Measurements from ENCODE around the gene VWCE.

The VWCE gene

DNA sequence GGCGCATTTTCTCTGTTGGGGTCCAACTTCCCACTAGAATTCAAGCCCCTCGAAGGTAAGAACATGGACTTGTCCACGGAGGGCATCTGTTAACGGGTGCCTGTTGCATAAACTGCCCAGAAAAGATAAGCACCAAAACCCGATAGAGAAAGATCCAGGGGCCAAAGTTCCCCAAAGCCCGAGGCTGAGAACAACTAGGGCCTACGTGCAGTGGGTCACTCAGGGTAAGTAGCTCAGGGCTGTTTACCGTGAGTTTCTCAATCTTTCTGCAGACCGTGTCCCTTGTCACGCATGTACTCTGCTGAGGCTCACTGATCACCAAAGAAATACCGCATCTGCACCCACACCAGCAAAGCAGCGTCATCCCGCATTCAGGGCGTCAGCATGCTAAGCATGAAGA, 29.8 kb downstream of the VWCE start:
- no peaks in the 10 kb centered on the region for H3K4me1 ChIP-seq (ENCODE audit: insufficient read depth, low read length, poor library complexity, severe bottlenecking)
- H3K79me2 ChIP-seq (ENCODE audit: insufficient read depth, low read length) = no peaks in the 10 kb centered on the region
- no peak overlapping the region for H3K4me2 ChIP-seq (ENCODE audit: low read depth, low read length, poor library complexity, severe bottlenecking)
- TF ChIP-seq, protein P1, sequence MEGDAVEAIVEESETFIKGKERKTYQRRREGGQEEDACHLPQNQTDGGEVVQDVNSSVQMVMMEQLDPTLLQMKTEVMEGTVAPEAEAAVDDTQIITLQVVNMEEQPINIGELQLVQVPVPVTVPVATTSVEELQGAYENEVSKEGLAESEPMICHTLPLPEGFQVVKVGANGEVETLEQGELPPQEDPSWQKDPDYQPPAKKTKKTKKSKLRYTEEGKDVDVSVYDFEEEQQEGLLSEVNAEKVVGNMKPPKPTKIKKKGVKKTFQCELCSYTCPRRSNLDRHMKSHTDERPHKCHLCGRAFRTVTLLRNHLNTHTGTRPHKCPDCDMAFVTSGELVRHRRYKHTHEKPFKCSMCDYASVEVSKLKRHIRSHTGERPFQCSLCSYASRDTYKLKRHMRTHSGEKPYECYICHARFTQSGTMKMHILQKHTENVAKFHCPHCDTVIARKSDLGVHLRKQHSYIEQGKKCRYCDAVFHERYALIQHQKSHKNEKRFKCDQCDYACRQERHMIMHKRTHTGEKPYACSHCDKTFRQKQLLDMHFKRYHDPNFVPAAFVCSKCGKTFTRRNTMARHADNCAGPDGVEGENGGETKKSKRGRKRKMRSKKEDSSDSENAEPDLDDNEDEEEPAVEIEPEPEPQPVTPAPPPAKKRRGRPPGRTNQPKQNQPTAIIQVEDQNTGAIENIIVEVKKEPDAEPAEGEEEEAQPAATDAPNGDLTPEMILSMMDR (conservative IDR thresholded peaks at IDR 0.05; ENCODE audit: low read length) = no peak
- TF ChIP-seq EZH2phosphoT487 (IDR thresholded peaks at IDR 0.05; ENCODE audit: borderline replicate concordance) = no peak
- no peaks in the 10 kb centered on the region for H3K27me3 ChIP-seq (ENCODE audit: insufficient read depth, low read length, poor library complexity, severe bottlenecking)
- H3K9ac ChIP-seq (ENCODE audit: low read depth, low read length, poor library complexity, severe bottlenecking) = no peak overlapping the region
- no peak overlapping the region for H3K4me3 ChIP-seq (ENCODE audit: low read length, poor library complexity, severe bottlenecking)
- H4K20me1 ChIP-seq (ENCODE audit: insufficient read depth, low read length, poor library complexity, severe bottlenecking) = no peaks in the 10 kb centered on the region
- no peaks in the 10 kb centered on the region for H3K36me3 ChIP-seq (ENCODE audit: insufficient read depth, low read length)
- no peak overlapping the region for H2AFZ ChIP-seq (ENCODE audit: low read length)
- no peaks in the 10 kb centered on the region for H3K9me3 ChIP-seq (ENCODE audit: insufficient read depth, low read depth, low read length)
- H3F3A ChIP-seq (ENCODE audit: low read depth) = no peaks in the 10 kb centered on the region
- no peaks in the 10 kb centered on the region for H3K9me2 ChIP-seq (replicated peaks; ENCODE audit: low read depth, low read length)

DNA sequence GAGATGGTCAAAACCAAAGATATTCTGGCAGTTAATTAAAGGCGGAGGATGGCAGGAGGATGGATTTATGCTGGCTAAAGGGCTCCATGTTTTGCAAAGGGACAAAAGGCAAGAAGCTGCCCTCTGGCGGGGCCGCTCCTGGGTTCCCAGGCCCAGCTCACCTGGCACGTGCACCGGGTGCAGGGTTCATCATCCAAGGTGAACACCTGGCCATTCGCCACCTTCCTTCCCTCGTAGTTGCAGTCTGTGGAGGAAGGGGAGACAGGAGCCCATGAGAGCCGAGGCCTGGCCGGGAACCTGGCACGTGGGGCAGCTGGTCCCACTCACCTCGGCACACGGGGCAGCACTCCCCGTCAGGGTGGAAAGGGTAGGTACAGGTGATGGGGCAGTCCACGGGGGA, 30.3 kb downstream of the VWCE start:
- no peaks in the 10 kb centered on the region for H3K36me3 ChIP-seq (ENCODE audit: insufficient read depth, low read length)
- H3K4me1 ChIP-seq (ENCODE audit: insufficient read depth, low read length, poor library complexity, severe bottlenecking) = no peaks in the 10 kb centered on the region
- no peaks in the 10 kb centered on the region for H3F3A ChIP-seq (ENCODE audit: low read depth)
- no peak overlapping the region for H3K4me3 ChIP-seq (ENCODE audit: low read length, poor library complexity, severe bottlenecking)
- H2AFZ ChIP-seq (ENCODE audit: low read length) = no peak overlapping the region
- H3K4me2 ChIP-seq (ENCODE audit: low read depth, low read length, poor library complexity, severe bottlenecking) = no peak overlapping the region
- no peaks in the 10 kb centered on the region for H3K27me3 ChIP-seq (ENCODE audit: insufficient read depth, low read length, poor library complexity, severe bottlenecking)
- no peak overlapping the region for H3K9ac ChIP-seq (ENCODE audit: low read depth, low read length, poor library complexity, severe bottlenecking)
- TF ChIP-seq, protein P1 (conservative IDR thresholded peaks at IDR 0.05; ENCODE audit: low read length) = no peak
- TF ChIP-seq EZH2phosphoT487 (IDR thresholded peaks at IDR 0.05; ENCODE audit: borderline replicate concordance) = no peak
- H3K9me3 ChIP-seq (ENCODE audit: insufficient read depth, low read depth, low read length) = no peaks in the 10 kb centered on the region
- no peaks in the 10 kb centered on the region for H4K20me1 ChIP-seq (ENCODE audit: insufficient read depth, low read length, poor library complexity, severe bottlenecking)
- no peaks in the 10 kb centered on the region for H3K9me2 ChIP-seq (replicated peaks; ENCODE audit: low read depth, low read length)
- H3K79me2 ChIP-seq (ENCODE audit: insufficient read depth, low read length) = no peaks in the 10 kb centered on the region

DNA sequence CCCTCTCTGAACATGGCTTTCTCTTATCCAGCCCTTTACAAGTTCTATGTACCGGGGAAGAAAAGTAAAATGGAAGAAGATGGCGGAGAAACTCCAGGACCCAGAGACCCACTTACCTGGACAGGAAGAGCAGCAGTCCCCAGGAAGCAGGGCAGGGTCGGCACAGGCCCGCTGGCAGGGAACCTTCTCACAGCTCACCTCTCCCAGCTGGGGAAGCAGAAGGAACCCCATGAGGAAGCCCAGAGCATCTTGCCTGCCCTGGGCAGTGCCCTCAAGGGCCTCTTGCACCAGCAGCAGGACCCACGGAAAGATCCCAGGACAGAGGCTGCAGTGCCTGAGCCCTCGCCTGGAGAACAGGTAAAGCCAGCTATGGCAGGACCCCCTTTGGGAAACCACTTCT, 30.7 kb downstream of the VWCE start:
- Histone ChIP-seq H3K27me3 (ENCODE audit: insufficient read depth, low read length, poor library complexity, severe bottlenecking) (no peaks in the 10 kb centered on the region), H3K4me1 (ENCODE audit: insufficient read depth, low read length, poor library complexity, severe bottlenecking) (no peaks in the 10 kb centered on the region), H3F3A (ENCODE audit: low read depth) (no peaks in the 10 kb centered on the region), H3K4me3 (ENCODE audit: low read length, poor library complexity, severe bottlenecking) (no peak overlapping the region), H3K9ac (ENCODE audit: low read depth, low read length, poor library complexity, severe bottlenecking) (no peak overlapping the region), H3K79me2 (ENCODE audit: insufficient read depth, low read length) (no peaks in the 10 kb centered on the region), H3K9me2 (replicated peaks; ENCODE audit: low read depth, low read length) (no peaks in the 10 kb centered on the region), H4K20me1 (ENCODE audit: insufficient read depth, low read length, poor library complexity, severe bottlenecking) (no peaks in the 10 kb centered on the region), H2AFZ (ENCODE audit: low read length) (no peak overlapping the region), H3K36me3 (ENCODE audit: insufficient read depth, low read length) (no peaks in the 10 kb centered on the region), H3K4me2 (ENCODE audit: low read depth, low read length, poor library complexity, severe bottlenecking) (no peak overlapping the region), H3K9me3 (ENCODE audit: insufficient read depth, low read depth, low read length) (no peaks in the 10 kb centered on the region)
- TF ChIP-seq, protein P1 (conservative IDR thresholded peaks at IDR 0.05; ENCODE audit: low read length) = no peak
- no peak for TF ChIP-seq EZH2phosphoT487 (IDR thresholded peaks at IDR 0.05; ENCODE audit: borderline replicate concordance)
